HepG2 (cell line): ENCODE measurements around the gene TRPC1. TPM values are rescaled to one million over a fixed set of nuclear protein-coding genes. Genes with fewer than 3 reads are reported as not detected.

Experiments used
- ASH2L ChIP-seq: fragments of 300-600, 200-600 bp; sonication (generic); IDR thresholded peaks from 2 replicates; pipeline ENCODE4 v1.7.0; 2017; ENCODE audit warnings: low read depth, mild to moderate bottlenecking, moderate library complexity, mixed read lengths, low read length; ENCODE audit not compliant: insufficient read length
- FOXA1 ChIP-seq, 2 experiments: fragments of 450-650 bp in 1 of 2; sonication (generic) in 1 of 2; formaldehyde crosslinking in 1 of 2; IDR thresholded peaks; 2 replicates each; pipeline versions ENCODE4 v1.4.0 to v1.6.1; 2016 to 2020; ENCODE audit warnings: missing genetic modification reagents in 1 of 2
- FOXK2 ChIP-seq: fragments of 450-650 bp; IDR thresholded peaks from 2 replicates; pipeline ENCODE4 v1.6.1; 2016
- HDAC1 ChIP-seq: sonication (generic); formaldehyde crosslinking; IDR thresholded peaks from 2 replicates; pipeline ENCODE4 v1.5.1; 2020; ENCODE audit warnings: mild to moderate bottlenecking, missing genetic modification reagents
- IRF2 ChIP-seq: IDR thresholded peaks from 2 replicates; pipeline ENCODE4 v1.6.1; 2018; ENCODE audit warnings: missing genetic modification reagents, missing compliant biosample characterization
- PAF1 ChIP-seq: IDR thresholded peaks from 2 replicates; pipeline ENCODE4 v1.6.1; 2016; ENCODE audit warnings: missing genetic modification reagents, missing compliant biosample characterization
- SMC3 ChIP-seq: IDR thresholded peaks from 2 replicates; pipeline ENCODE4 v1.6.1; 2011; ENCODE audit warnings: low read length, improper control_type of control experiment
- SPEN ChIP-seq: sonication (generic); formaldehyde crosslinking; IDR thresholded peaks from 2 replicates; pipeline ENCODE4 v1.5.1; 2020; ENCODE audit warnings: low read depth, mild to moderate bottlenecking, missing genetic modification reagents
- ZNF292 ChIP-seq: sonication (generic); formaldehyde crosslinking; IDR thresholded peaks from 2 replicates; pipeline ENCODE4 v1.8.1; 2022; ENCODE audit warnings: mild to moderate bottlenecking, low read depth, missing genetic modification reagents, borderline replicate concordance
- ZNF3 ChIP-seq: IDR thresholded peaks from 2 replicates; pipeline ENCODE4 v1.7.0; 2017; ENCODE audit warnings: inconsistent platforms
- ZNF777 ChIP-seq: sonication (generic); formaldehyde crosslinking; IDR thresholded peaks from 2 replicates; pipeline ENCODE4 v1.4.0; 2020; ENCODE audit warnings: missing genetic modification reagents
- polyA plus RNA-seq, 8 experiments: library from polyadenylated mRNA; depleted of rRNA in 3 of 8; stranded (reverse) in 7 of 8; unstranded in 1 of 8; fragments of >200 nt; fragmentation: Illumina TruSeq in 4 of 8; extraction: Trizol in 4 of 8; gene quantifications; 2 replicates each; pipeline versions ENCODE4 v1.2.1 to v1.2.3, GENCODE V29; 2011 to 2016; ENCODE audit warnings: low read depth in 4 of 8, missing spikeins in 1 of 8, mixed read lengths in 1 of 8; ENCODE audit not compliant: insufficient read depth in 1 of 8
- total RNA-seq, 5 experiments: library from RNA; depleted of rRNA; stranded (reverse); fragments of >200 nt; fragmentation: Illumina TruSeq; extraction: Trizol; gene quantifications; 2 replicates each; pipeline ENCODE4 v1.2.3, GENCODE V29; 2016; ENCODE audit warnings: low read depth in 1 of 5
- TF ChIP-seq, protein P1 (sequence below): sonication (generic); formaldehyde crosslinking; IDR thresholded peaks from 2 replicates; pipeline ENCODE4 v1.4.0; 2020; ENCODE audit warnings: missing genetic modification reagents, borderline replicate concordance
- TF ChIP-seq, protein P2 (sequence below), 2 experiments: fragments of 450-650 bp in 1 of 2; sonication (generic) in 1 of 2; formaldehyde crosslinking; IDR thresholded peaks; 2 replicates each; pipeline versions ENCODE4 v1.5.0 to v1.8.0; 2020 to 2022; ENCODE audit warnings: mild to moderate bottlenecking in 1 of 2, missing genetic modification reagents in 1 of 2
- TF ChIP-seq, protein P3 (sequence below): IDR thresholded peaks from 2 replicates; pipeline ENCODE4 v1.4.0; 2020; ENCODE audit warnings: mild to moderate bottlenecking, missing genetic modification reagents
- TF ChIP-seq, protein P4 (sequence below): sonication (generic); formaldehyde crosslinking; IDR thresholded peaks from 2 replicates; pipeline ENCODE4 v1.4.0; 2020; ENCODE audit warnings: missing genetic modification reagents
- TF ChIP-seq, protein P5 (sequence below): sonication (generic); formaldehyde crosslinking; IDR thresholded peaks from 2 replicates; pipeline ENCODE4 v1.5.1; 2020; ENCODE audit warnings: mild to moderate bottlenecking, missing genetic modification reagents, moderate library complexity
- TF ChIP-seq, protein P6 (sequence below): IDR thresholded peaks from 2 replicates; pipeline ENCODE4 v1.6.1; 2016; ENCODE audit warnings: low read depth

Gene TRPC1
- total and polyA plus RNA-seq, 2 of the 13 experiments (the other 11 are each of a cell fraction or from before 2014, with no cell fraction given), result 10.8 to 13.1 TPM

GRCh38 chr3:142857056-142857455 is 133.2 kb downstream of the TRPC1 start (continued):
- TF ChIP-seq ZNF292 (CRISPR knock-in tag) (peak; percentile 85; the same call in 1 of the 2 replicates), FOXA1 (IDR thresholded peaks at IDR 0.05) (no peak), FOXA1 (CRISPR knock-in tag; IDR thresholded peaks at IDR 0.05) (peak; percentile 59), SMC3 (peak; percentile 61; the same call in 1 of the 2 replicates), ASH2L (no peak), HDAC1 (CRISPR knock-in tag) (0 out of 2 replicates have a peak, but pooled peaks have one; percentile 27), SPEN (CRISPR knock-in tag) (peak; percentile 40; the same call in 1 of the 2 replicates), ZNF3 (no peak), ZNF777 (CRISPR knock-in tag) (no peak), PAF1 (no peak), IRF2 (CRISPR knock-in tag) (peak; percentile 48; the same call in 1 of the 2 replicates), FOXK2 (0 out of 2 replicates have a peak, but pooled peaks have one; percentile 34)
- TF ChIP-seq, protein P1, sequence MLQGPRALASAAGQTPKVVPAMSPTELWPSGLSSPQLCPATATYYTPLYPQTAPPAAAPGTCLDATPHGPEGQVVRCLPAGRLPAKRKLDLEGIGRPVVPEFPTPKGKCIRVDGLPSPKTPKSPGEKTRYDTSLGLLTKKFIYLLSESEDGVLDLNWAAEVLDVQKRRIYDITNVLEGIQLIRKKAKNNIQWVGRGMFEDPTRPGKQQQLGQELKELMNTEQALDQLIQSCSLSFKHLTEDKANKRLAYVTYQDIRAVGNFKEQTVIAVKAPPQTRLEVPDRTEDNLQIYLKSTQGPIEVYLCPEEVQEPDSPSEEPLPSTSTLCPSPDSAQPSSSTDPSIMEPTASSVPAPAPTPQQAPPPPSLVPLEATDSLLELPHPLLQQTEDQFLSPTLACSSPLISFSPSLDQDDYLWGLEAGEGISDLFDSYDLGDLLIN (CRISPR knock-in tag), result 0 out of 2 replicates have a peak, but pooled peaks have one; percentile 39
- TF ChIP-seq, protein P2, sequence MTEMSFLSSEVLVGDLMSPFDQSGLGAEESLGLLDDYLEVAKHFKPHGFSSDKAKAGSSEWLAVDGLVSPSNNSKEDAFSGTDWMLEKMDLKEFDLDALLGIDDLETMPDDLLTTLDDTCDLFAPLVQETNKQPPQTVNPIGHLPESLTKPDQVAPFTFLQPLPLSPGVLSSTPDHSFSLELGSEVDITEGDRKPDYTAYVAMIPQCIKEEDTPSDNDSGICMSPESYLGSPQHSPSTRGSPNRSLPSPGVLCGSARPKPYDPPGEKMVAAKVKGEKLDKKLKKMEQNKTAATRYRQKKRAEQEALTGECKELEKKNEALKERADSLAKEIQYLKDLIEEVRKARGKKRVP (CRISPR knock-in tag; IDR thresholded peaks at IDR 0.05), result 0 out of 4 replicates have a peak, but pooled peaks of 1 of the 2 experiments have one; percentile 38
- TF ChIP-seq, protein P3, sequence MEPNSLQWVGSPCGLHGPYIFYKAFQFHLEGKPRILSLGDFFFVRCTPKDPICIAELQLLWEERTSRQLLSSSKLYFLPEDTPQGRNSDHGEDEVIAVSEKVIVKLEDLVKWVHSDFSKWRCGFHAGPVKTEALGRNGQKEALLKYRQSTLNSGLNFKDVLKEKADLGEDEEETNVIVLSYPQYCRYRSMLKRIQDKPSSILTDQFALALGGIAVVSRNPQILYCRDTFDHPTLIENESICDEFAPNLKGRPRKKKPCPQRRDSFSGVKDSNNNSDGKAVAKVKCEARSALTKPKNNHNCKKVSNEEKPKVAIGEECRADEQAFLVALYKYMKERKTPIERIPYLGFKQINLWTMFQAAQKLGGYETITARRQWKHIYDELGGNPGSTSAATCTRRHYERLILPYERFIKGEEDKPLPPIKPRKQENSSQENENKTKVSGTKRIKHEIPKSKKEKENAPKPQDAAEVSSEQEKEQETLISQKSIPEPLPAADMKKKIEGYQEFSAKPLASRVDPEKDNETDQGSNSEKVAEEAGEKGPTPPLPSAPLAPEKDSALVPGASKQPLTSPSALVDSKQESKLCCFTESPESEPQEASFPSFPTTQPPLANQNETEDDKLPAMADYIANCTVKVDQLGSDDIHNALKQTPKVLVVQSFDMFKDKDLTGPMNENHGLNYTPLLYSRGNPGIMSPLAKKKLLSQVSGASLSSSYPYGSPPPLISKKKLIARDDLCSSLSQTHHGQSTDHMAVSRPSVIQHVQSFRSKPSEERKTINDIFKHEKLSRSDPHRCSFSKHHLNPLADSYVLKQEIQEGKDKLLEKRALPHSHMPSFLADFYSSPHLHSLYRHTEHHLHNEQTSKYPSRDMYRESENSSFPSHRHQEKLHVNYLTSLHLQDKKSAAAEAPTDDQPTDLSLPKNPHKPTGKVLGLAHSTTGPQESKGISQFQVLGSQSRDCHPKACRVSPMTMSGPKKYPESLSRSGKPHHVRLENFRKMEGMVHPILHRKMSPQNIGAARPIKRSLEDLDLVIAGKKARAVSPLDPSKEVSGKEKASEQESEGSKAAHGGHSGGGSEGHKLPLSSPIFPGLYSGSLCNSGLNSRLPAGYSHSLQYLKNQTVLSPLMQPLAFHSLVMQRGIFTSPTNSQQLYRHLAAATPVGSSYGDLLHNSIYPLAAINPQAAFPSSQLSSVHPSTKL, result peak; percentile 73
- TF ChIP-seq, protein P4, sequence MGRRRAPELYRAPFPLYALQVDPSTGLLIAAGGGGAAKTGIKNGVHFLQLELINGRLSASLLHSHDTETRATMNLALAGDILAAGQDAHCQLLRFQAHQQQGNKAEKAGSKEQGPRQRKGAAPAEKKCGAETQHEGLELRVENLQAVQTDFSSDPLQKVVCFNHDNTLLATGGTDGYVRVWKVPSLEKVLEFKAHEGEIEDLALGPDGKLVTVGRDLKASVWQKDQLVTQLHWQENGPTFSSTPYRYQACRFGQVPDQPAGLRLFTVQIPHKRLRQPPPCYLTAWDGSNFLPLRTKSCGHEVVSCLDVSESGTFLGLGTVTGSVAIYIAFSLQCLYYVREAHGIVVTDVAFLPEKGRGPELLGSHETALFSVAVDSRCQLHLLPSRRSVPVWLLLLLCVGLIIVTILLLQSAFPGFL, result no peak
- TF ChIP-seq, protein P5, sequence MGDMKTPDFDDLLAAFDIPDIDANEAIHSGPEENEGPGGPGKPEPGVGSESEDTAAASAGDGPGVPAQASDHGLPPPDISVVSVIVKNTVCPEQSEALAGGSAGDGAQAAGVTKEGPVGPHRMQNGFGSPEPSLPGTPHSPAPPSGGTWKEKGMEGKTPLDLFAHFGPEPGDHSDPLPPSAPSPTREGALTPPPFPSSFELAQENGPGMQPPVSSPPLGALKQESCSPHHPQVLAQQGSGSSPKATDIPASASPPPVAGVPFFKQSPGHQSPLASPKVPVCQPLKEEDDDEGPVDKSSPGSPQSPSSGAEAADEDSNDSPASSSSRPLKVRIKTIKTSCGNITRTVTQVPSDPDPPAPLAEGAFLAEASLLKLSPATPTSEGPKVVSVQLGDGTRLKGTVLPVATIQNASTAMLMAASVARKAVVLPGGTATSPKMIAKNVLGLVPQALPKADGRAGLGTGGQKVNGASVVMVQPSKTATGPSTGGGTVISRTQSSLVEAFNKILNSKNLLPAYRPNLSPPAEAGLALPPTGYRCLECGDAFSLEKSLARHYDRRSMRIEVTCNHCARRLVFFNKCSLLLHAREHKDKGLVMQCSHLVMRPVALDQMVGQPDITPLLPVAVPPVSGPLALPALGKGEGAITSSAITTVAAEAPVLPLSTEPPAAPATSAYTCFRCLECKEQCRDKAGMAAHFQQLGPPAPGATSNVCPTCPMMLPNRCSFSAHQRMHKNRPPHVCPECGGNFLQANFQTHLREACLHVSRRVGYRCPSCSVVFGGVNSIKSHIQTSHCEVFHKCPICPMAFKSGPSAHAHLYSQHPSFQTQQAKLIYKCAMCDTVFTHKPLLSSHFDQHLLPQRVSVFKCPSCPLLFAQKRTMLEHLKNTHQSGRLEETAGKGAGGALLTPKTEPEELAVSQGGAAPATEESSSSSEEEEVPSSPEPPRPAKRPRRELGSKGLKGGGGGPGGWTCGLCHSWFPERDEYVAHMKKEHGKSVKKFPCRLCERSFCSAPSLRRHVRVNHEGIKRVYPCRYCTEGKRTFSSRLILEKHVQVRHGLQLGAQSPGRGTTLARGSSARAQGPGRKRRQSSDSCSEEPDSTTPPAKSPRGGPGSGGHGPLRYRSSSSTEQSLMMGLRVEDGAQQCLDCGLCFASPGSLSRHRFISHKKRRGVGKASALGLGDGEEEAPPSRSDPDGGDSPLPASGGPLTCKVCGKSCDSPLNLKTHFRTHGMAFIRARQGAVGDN (CRISPR knock-in tag), result peak; percentile 78
- TF ChIP-seq, protein P6, sequence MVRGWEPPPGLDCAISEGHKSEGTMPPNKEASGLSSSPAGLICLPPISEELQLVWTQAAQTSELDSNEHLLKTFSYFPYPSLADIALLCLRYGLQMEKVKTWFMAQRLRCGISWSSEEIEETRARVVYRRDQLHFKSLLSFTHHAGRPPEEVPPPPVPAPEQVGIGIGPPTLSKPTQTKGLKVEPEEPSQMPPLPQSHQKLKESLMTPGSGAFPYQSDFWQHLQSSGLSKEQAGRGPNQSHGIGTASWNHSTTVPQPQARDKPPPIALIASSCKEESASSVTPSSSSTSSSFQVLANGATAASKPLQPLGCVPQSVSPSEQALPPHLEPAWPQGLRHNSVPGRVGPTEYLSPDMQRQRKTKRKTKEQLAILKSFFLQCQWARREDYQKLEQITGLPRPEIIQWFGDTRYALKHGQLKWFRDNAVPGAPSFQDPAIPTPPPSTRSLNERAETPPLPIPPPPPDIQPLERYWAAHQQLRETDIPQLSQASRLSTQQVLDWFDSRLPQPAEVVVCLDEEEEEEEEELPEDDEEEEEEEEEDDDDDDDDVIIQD (CRISPR knock-in tag), result peak; percentile 39; the same call in 1 of the 2 replicates
